HepG2 (cell line): ENCODE data around the gene CFAP97D1. TPM values are rescaled to one million over a fixed set of nuclear protein-coding genes. Genes with fewer than 3 reads are reported as not detected.

ENCODE experiments used
- ARID2 ChIP-seq: sonication (generic); formaldehyde crosslinking; IDR thresholded peaks from 2 replicates; pipeline ENCODE4 v1.8.1; 2022; ENCODE audit warnings: mild to moderate bottlenecking, missing genetic modification reagents, borderline replicate concordance
- CREBL2 ChIP-seq: sonication (generic); formaldehyde crosslinking; IDR thresholded peaks from 2 replicates; pipeline ENCODE4 v1.8.1; 2023; ENCODE audit warnings: missing genetic modification reagents, mild to moderate bottlenecking, borderline replicate concordance
- GABPB1 ChIP-seq: IDR thresholded peaks from 2 replicates; pipeline ENCODE4 v1.6.1; 2016; ENCODE audit warnings: mild to moderate bottlenecking, missing genetic modification reagents, moderate library complexity, missing compliant biosample characterization
- IKZF4 ChIP-seq: sonication (generic); formaldehyde crosslinking; IDR thresholded peaks from 2 replicates; pipeline ENCODE4 v1.5.1; 2020; ENCODE audit warnings: borderline replicate concordance, mild to moderate bottlenecking, low read depth, missing genetic modification reagents; ENCODE audit errors: not compliant biosample characterization
- MIXL1 ChIP-seq: IDR thresholded peaks from 2 replicates; pipeline ENCODE4 v1.6.1; 2016
- MYNN ChIP-seq: sonication (generic); formaldehyde crosslinking; IDR thresholded peaks from 2 replicates; pipeline ENCODE4 v1.4.0; 2020; ENCODE audit warnings: mild to moderate bottlenecking, low read depth, missing genetic modification reagents
- NKX3-1 ChIP-seq: sonication (generic); formaldehyde crosslinking; IDR thresholded peaks from 2 replicates; pipeline ENCODE4 v1.5.0; 2020; ENCODE audit warnings: missing genetic modification reagents
- NR2F6 ChIP-seq, 2 experiments: IDR thresholded peaks; 2 replicates each; pipeline ENCODE4 v1.6.1; 2016; ENCODE audit warnings: antibody characterized with exemption in 1 of 2, mild to moderate bottlenecking in 1 of 2
- PLSCR1 ChIP-seq: sonication (generic); formaldehyde crosslinking; IDR thresholded peaks from 2 replicates; pipeline ENCODE4 v1.5.0; 2020; ENCODE audit warnings: missing genetic modification reagents, mild to moderate bottlenecking, borderline replicate concordance
- RNF219 ChIP-seq: sonication (generic); formaldehyde crosslinking; IDR thresholded peaks from 2 replicates; pipeline ENCODE4 v1.5.0; 2020; ENCODE audit warnings: mild to moderate bottlenecking, missing genetic modification reagents
- ZNF3 ChIP-seq: IDR thresholded peaks from 2 replicates; pipeline ENCODE4 v1.7.0; 2017; ENCODE audit warnings: inconsistent platforms
- ZSCAN12 ChIP-seq: sonication (generic); formaldehyde crosslinking; IDR thresholded peaks from 2 replicates; pipeline ENCODE4 v1.9.0; 2021; ENCODE audit warnings: mild to moderate bottlenecking, missing genetic modification reagents
- polyA plus RNA-seq, 8 experiments: library from polyadenylated mRNA; depleted of rRNA in 3 of 8; stranded (reverse) in 7 of 8; unstranded in 1 of 8; fragments of >200 nt; fragmentation: Illumina TruSeq in 4 of 8; extraction: Trizol in 4 of 8; gene quantifications; 2 replicates each; pipeline versions ENCODE4 v1.2.1 to v1.2.3, GENCODE V29; 2011 to 2016; ENCODE audit warnings: low read depth in 4 of 8, missing spikeins in 1 of 8, mixed read lengths in 1 of 8; ENCODE audit not compliant: insufficient read depth in 1 of 8
- total RNA-seq, 5 experiments: library from RNA; depleted of rRNA; stranded (reverse); fragments of >200 nt; fragmentation: Illumina TruSeq; extraction: Trizol; gene quantifications; 2 replicates each; pipeline ENCODE4 v1.2.3, GENCODE V29; 2016; ENCODE audit warnings: low read depth in 1 of 5
- TF ChIP-seq, protein P1 (sequence below): sonication (generic); formaldehyde crosslinking; IDR thresholded peaks from 2 replicates; pipeline ENCODE4 v1.4.0; 2020; ENCODE audit warnings: missing genetic modification reagents, mild to moderate bottlenecking, borderline replicate concordance
- TF ChIP-seq, protein P2 (sequence below): sonication (generic); formaldehyde crosslinking; IDR thresholded peaks from 2 replicates; pipeline ENCODE4 v1.4.0; 2020; ENCODE audit warnings: missing genetic modification reagents
- TF ChIP-seq, protein P3 (sequence below): sonication (generic); formaldehyde crosslinking; IDR thresholded peaks from 2 replicates; pipeline ENCODE4 v1.8.0; 2022; ENCODE audit warnings: missing genetic modification reagents, low read depth, mild to moderate bottlenecking, borderline replicate concordance
- TF ChIP-seq, protein P4 (sequence below): sonication (generic); formaldehyde crosslinking; IDR thresholded peaks from 2 replicates; pipeline ENCODE4 v1.5.0; 2020; ENCODE audit warnings: mild to moderate bottlenecking, missing genetic modification reagents

CFAP97D1 gene
- total and polyA plus RNA-seq, 2 of the 13 experiments (the other 11 are each of a cell fraction or from before 2014, with no cell fraction given) = 0.02 TPM; not detected in 1

GRCh38 chr17:43778337-43779144 is 1.7 kb upstream of the CFAP97D1 start, which contains the start of gene DUSP3 (continued):
- TF ChIP-seq, protein P1, sequence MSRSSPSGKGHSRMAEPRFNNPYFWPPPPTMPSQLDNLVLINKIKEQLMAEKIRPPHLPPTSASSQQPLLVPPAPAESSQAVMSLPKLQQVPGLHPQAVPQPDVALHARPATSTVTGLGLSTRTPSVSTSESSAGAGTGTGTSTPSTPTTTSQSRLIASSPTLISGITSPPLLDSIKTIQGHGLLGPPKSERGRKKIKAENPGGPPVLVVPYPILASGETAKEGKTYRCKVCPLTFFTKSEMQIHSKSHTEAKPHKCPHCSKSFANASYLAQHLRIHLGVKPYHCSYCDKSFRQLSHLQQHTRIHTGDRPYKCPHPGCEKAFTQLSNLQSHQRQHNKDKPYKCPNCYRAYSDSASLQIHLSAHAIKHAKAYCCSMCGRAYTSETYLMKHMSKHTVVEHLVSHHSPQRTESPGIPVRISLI (CRISPR knock-in tag) = no peak; the same call in 1 of the 2 replicates
- TF ChIP-seq, protein P2, sequence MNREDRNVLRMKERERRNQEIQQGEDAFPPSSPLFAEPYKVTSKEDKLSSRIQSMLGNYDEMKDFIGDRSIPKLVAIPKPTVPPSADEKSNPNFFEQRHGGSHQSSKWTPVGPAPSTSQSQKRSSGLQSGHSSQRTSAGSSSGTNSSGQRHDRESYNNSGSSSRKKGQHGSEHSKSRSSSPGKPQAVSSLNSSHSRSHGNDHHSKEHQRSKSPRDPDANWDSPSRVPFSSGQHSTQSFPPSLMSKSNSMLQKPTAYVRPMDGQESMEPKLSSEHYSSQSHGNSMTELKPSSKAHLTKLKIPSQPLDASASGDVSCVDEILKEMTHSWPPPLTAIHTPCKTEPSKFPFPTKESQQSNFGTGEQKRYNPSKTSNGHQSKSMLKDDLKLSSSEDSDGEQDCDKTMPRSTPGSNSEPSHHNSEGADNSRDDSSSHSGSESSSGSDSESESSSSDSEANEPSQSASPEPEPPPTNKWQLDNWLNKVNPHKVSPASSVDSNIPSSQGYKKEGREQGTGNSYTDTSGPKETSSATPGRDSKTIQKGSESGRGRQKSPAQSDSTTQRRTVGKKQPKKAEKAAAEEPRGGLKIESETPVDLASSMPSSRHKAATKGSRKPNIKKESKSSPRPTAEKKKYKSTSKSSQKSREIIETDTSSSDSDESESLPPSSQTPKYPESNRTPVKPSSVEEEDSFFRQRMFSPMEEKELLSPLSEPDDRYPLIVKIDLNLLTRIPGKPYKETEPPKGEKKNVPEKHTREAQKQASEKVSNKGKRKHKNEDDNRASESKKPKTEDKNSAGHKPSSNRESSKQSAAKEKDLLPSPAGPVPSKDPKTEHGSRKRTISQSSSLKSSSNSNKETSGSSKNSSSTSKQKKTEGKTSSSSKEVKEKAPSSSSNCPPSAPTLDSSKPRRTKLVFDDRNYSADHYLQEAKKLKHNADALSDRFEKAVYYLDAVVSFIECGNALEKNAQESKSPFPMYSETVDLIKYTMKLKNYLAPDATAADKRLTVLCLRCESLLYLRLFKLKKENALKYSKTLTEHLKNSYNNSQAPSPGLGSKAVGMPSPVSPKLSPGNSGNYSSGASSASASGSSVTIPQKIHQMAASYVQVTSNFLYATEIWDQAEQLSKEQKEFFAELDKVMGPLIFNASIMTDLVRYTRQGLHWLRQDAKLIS (CRISPR knock-in tag) = peak; percentile 69; the same call in 1 of the 2 replicates
- TF ChIP-seq CREBL2 (0 out of 2 replicates have a peak, but pooled peaks have one; percentile 28), NR2F6 (IDR thresholded peaks at IDR 0.05) (no peak; the same call in 1 of the 2 replicates), NR2F6 (CRISPR knock-in tag; IDR thresholded peaks at IDR 0.05) (peak; percentile 79), ZNF3 (no peak), MYNN (CRISPR knock-in tag) (no peak), GABPB1 (CRISPR knock-in tag) (peak; percentile 68), NKX3-1 (CRISPR knock-in tag) (no peak), IKZF4 (no peak), MIXL1 (CRISPR knock-in tag) (no peak), RNF219 (CRISPR knock-in tag) (no peak), PLSCR1 (no peak), ARID2 (CRISPR knock-in tag) (no peak), ZSCAN12 (CRISPR knock-in tag) (0 out of 2 replicates have a peak, but pooled peaks have one; percentile 20)
- TF ChIP-seq, protein P3, sequence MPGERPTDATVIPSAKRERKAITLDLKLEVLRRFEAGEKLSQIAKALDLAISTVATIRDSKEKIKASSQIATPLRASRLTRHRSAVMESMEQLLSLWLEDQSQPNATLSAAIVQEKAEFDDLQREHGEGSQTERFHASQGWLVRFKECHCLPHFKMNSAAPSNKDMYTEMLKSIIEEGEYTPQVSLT (CRISPR knock-in tag) = no peak; the same call in 1 of the 2 replicates
- TF ChIP-seq, protein P4, sequence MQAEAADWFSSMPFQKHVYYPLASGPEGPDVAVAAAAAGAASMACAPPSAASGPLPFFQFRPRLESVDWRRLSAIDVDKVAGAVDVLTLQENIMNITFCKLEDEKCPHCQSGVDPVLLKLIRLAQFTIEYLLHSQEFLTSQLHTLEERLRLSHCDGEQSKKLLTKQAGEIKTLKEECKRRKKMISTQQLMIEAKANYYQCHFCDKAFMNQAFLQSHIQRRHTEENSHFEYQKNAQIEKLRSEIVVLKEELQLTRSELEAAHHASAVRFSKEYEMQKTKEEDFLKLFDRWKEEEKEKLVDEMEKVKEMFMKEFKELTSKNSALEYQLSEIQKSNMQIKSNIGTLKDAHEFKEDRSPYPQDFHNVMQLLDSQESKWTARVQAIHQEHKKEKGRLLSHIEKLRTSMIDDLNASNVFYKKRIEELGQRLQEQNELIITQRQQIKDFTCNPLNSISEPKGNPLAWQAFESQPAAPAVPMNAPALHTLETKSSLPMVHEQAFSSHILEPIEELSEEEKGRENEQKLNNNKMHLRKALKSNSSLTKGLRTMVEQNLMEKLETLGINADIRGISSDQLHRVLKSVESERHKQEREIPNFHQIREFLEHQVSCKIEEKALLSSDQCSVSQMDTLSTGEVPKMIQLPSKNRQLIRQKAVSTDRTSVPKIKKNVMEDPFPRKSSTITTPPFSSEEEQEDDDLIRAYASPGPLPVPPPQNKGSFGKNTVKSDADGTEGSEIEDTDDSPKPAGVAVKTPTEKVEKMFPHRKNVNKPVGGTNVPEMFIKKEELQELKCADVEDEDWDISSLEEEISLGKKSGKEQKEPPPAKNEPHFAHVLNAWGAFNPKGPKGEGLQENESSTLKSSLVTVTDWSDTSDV = peak; percentile 86; the same call in 1 of the 2 replicates
